ENCODE measurements around the gene FBRSL1. TPM values are rescaled to one million over a fixed set of nuclear protein-coding genes. Genes with fewer than 3 reads are reported as not detected.
"Not testable (repeated sequence)": the region's sequence is repeated elsewhere in the genome, so short reads cannot be mapped to it uniquely, and the experiment has no call there.

The FBRSL1 gene
- total and polyA plus RNA-seq, 9 donors: 3.2 to 69.5 (median 32.2) TPM

- no peak for TF ChIP-seq CTCF (IDR thresholded peaks at IDR 0.05)
- intact Hi-C loops (cut with DNase I): loop anchor here in 2 of 4 donors (10.0 kb wide), 2 partner anchors 105 to 115 kb away; no protein-coding TSS in a partner anchor
- DNase-seq: no peak
- Histone ChIP-seq H3K4me1 (ENCODE audit: insufficient read depth) (no peaks in the 10 kb centered on the region), H3K36me3 (no peaks in the 10 kb centered on the region), H3K27ac (no peak overlapping the region), H3K4me3 (no peak overlapping the region), H3K27me3 (no peaks in the 10 kb centered on the region), H3K9me3 (no peaks in the 10 kb centered on the region)
- 94 to 99% (median 98%) methylated on average over 9 to 10 of the region's 10 CpGs for WGBS, 3 donors
Observed at GRCh38 chr12:132529906-132530305, 40.0 kb downstream of the FBRSL1 start.

DNA sequence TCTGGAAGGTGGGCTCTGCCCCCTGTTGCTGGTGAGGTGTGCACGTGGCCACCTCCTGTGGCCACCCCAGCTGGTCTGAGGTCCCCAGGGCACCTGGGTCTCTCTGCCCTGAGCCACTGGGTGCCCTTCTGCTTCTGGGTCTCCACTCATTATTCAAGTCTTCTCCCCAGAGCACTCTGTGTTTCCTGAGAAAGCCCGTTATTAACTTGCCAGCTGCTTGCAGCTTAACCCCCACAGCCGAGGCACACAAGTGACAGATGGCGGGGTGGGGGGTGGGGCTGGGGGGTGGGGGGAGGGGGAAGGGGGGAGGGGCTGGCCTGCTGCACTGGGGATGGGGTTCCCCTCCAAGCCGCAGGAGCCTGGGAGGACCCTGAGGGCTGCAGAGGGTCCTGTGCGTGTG, 40.5 kb downstream of the FBRSL1 start:
- no peaks in the 10 kb centered on the region for H3K9me3 ChIP-seq
- TF ChIP-seq POLR2A (IDR thresholded peaks at IDR 0.05): no peak
- no peak for TF ChIP-seq EP300 (IDR thresholded peaks at IDR 0.05)
- no peak for TF ChIP-seq CTCF (IDR thresholded peaks at IDR 0.05)
- no peaks in the 10 kb centered on the region for H3K27me3 ChIP-seq
- no peak overlapping the region for H3K27ac ChIP-seq
- no peak overlapping the region for H3K4me3 ChIP-seq
- intact Hi-C loops (cut with DNase I): no loop called here
- H3K36me3 ChIP-seq: no peaks in the 10 kb centered on the region
- H3K4me1 ChIP-seq (ENCODE audit: insufficient read depth): no peaks in the 10 kb centered on the region
- 78 to 93% (median 83%) methylated on average over 4 to 6 of the region's 6 CpGs for WGBS, 3 donors
- no peak for DNase-seq

- no peaks in the 10 kb centered on the region for H3K36me3 ChIP-seq
- intact Hi-C loops (cut with DNase I): no loop called here
- no peak for DNase-seq
- no peak overlapping the region for H3K4me3 ChIP-seq
- H3K9me3 ChIP-seq: no peaks in the 10 kb centered on the region
- H3K27ac ChIP-seq: no peak overlapping the region
- H3K27me3 ChIP-seq: no peaks in the 10 kb centered on the region
- TF ChIP-seq POLR2A (IDR thresholded peaks at IDR 0.05): no peak
- TF ChIP-seq EP300 (IDR thresholded peaks at IDR 0.05): no peak
- TF ChIP-seq CTCF (IDR thresholded peaks at IDR 0.05): no peak
- no peaks in the 10 kb centered on the region for H3K4me1 ChIP-seq (ENCODE audit: insufficient read depth)
- WGBS, 3 donors: 87 to 100% (median 96%) methylated on average over 7 of the region's 7 CpGs
Observed at GRCh38 chr12:132530851-132531250, 40.9 kb downstream of the FBRSL1 start.

DNA sequence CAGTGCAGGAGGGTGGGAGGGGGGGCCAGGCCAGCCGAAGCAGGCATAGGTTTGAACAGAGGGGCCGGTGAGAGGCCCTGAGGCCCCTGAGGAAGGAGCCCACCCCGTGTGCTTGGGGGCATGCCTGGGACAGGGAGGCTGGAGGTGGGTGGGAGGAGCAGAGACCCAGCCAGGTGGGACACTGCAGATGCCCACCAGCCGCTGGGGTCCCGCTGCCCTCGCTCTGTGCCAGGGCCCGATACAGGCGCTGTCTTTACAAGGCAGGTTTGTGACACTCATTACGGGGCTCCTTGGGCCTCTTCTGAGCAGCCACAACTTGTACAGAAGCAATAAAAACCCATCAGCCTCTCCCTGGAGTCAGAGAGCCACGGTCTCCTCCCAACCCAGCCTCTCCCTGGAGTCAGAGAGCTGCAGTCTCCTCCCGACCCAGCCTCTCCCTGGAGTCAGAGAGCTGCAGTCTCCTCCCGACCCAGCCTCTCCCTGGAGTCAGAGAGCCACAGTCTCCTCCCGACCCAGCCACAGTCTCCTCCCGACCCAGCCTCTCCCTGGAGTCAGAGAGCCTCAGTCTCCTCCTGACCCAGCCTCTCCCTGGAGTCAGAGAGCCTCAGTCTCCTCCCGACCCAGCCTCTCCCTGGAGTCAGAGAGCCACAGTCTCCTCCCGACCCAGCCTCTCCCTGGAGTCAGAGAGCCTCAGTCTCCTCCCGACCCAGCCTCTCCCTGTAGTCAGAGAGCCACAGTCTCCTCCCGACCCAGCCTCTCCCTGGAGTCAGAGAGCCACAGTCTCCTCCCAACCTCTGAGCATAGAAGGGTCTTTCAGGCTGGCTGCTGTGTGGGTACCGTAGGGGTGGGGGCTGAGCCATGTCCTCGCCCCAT, 43.0 kb downstream of the FBRSL1 start:
- intact Hi-C loops (cut with DNase I); H3K36me3 ChIP-seq; H3K4me3 ChIP-seq; H3K27ac ChIP-seq; H3K4me1 ChIP-seq (ENCODE audit: insufficient read depth); DNase-seq; H3K9me3 ChIP-seq; H3K27me3 ChIP-seq: not testable (repeated sequence)
- WGBS, 3 donors: 92 to 95% (median 95%) methylated on average over 20 of the region's 20 CpGs

GRCh38 chr12:132533584-132533958, 43.6 kb downstream of the FBRSL1 start:
- 92 to 97% (median 94%) methylated on average over 6 of the region's 6 CpGs for WGBS, 3 donors
- no peak for TF ChIP-seq EP300 (IDR thresholded peaks at IDR 0.05)
- no peak for TF ChIP-seq CTCF (IDR thresholded peaks at IDR 0.05)
- TF ChIP-seq POLR2A (IDR thresholded peaks at IDR 0.05): no peak
- no peak overlapping the region for H3K4me3 ChIP-seq
- H3K27me3 ChIP-seq: no peaks in the 10 kb centered on the region
- intact Hi-C loops (cut with DNase I): no loop called here
- no peaks in the 10 kb centered on the region for H3K9me3 ChIP-seq
- H3K36me3 ChIP-seq: no peaks in the 10 kb centered on the region
- no peak for DNase-seq
- no peak overlapping the region for H3K27ac ChIP-seq
- no peaks in the 10 kb centered on the region for H3K4me1 ChIP-seq (ENCODE audit: insufficient read depth)

Measured in ovary (tissue), 9 donors.